ENCODE results near the gene PTPMT1. TPM values are rescaled to one million over a fixed set of nuclear protein-coding genes. Genes with fewer than 3 reads are reported as not detected.

PTPMT1 gene
- polyA plus RNA-seq, 4 donors: 50.9 to 65.6 (median 58.7) TPM

- no peak for DNase-seq (ENCODE audit: low read depth in 4 of 4, low spot score in 2 of 4)
Observed at GRCh38 chr11:47577460-47578041, 12.2 kb downstream of the PTPMT1 start.

DNA sequence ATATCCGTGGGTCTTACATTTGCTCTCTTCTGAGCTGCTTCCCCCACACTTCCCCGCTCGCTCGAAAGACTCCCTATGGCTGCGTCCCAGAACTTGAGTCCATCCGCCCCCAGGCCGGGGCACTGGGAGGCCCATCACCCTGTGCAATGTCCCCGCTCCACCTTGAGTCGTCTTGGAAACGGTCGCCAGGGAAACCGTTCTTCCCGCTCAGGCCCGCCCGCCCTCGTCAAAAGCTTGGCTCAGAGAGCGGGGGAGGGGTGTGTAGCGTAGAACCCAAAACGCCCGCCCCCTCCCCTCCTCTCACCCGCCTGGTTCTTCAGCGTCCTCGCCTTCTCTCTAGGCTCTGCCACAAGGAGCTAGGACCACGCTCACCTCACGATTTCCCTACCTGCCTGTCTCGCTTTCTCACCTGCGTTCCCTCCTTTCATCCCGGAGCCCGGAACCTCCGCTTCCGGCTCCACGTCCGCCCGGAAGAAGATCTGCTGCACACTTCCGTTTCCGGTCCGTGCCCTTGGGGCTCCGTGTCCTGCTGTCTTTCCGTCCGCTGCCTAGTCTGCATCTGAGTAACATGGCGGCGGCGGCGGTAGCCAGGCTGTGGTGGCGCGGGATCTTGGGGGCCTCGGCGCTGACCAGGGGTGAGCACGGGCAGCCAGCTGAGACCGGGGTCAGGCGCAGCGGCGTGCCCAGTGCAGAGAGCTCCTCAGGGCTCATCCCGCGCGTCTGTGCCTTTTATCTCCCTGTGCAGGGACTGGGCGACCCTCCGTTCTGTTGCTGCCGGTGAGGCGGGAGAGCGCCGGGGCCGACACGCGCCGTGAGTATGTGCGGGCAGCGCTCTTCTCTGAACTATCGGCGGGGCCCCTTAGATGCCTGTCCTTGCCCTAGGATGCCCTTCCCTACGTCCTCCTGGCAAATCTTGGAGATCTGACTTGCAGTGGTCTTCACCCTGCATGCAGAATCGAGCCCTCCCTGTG is 13.4 kb downstream of the PTPMT1 start, which contains the start of the genes KBTBD4 and NDUFS3:
Gene KBTBD4 (minus strand): TSS at position 447 of the 971 bp plus-strand sequence. CDS start 19 bp downstream, at position 428.
Gene NDUFS3 (plus strand): TSS at position 551 of the 971 bp plus-strand sequence. CDS start 18 bp downstream, at position 569.
- peak; percentile 83 to 97 (median 88) for DNase-seq (ENCODE audit: low read depth in 4 of 4, low spot score in 2 of 4)

DNA sequence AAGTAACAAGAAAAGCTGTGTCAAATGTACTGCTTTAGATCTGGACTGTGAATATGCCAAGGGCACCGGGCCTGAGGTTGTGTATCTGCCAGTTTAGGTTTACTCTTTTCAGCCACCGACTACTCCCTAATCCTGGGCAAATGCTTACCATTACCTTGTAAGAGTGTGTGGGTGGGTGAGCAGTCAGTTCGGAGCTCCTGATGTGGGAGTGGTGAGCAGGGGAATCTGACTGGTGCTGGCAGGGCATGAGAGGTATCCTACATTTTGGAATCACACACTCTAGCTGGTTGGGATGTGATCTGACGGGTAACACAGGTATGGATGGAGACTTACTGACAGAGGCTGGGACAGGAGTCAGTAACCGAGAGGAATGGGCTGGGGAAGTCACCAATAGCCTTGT is 18.4 kb downstream of the PTPMT1 start:
- no peak for DNase-seq (ENCODE audit: low read depth in 4 of 4, low spot score in 2 of 4)

DNA sequence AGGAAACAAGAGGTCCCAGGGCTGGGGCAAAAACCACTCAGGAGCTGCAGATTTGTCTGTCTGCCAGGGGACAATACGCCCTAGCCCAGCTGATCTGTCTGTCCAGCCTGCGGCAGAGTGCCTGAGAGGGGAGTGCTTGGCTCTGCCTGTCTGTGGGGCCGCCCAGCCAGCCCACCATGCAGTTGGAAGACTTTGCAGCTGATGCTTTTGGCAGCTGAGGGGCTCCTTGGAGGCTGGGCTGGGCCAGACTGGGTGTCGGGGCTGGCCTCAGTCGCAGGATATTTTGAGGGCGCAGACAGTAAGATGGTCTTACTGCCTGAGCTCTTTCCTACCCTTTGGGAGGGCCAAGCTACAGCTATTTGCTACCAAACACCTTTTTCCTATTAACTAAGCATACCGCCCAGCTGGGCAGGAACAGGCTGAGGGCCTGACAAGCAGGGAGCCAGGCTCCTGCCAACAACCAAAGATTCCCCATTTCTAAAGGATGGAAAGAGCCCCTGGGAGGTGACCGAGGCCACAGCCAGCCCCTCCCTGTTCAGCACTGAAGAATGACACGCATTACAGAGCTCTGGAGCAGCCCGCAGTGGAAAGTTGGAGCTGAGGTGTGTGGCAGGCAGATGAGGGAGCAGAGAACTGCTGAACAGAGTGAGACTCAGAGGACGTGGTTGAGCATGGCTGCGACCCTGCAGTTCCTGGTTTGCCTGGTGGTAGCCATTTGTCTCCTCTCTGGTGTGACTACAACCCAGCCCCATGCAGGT is 20.9 kb downstream of the PTPMT1 start, which contains the start of gene FAM180B:
Gene FAM180B (plus strand): TSS at position 581 of the 758 bp plus-strand sequence. CDS start 91 bp downstream, at position 672.
- no peak for DNase-seq (ENCODE audit: low read depth in 4 of 4, low spot score in 2 of 4)

- DNase-seq (ENCODE audit: low read depth in 4 of 4, low spot score in 2 of 4): no peak
Observed at GRCh38 chr11:47587039-47587716, 21.8 kb downstream of the PTPMT1 start.

DNA sequence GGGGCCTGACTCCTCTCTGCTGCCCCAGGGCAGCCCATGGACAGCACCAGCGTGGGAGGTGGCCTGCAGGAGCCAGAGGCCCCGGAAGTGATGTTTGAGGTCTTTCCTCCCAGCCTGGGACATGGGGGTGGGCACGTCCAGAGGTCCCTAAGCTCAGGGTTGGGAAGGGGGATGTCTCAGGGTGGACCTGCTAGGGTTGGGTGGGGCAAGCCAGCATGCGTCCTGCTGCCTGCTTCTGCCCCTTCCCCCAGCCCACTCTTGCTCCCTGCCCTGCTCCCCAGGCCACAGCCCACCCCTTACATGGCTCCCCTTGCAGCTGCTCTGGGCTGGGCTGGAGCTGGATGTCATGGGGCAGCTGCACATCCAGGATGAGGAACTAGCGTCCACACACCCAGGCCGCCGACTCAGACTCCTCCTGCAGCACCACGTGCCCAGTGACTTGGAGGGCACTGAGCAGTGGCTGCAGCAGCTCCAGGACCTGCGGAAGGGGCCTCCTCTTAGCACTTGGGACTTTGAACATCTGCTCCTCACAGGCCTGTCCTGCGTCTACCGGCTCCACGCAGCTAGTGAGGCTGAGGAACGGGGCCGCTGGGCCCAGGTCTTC is 22.4 kb downstream of the PTPMT1 start:
- no peak for DNase-seq (ENCODE audit: low read depth in 4 of 4, low spot score in 2 of 4)

- no peak for DNase-seq (ENCODE audit: low read depth in 4 of 4, low spot score in 2 of 4)
Observed at GRCh38 chr11:47589118-47589517, 23.7 kb downstream of the PTPMT1 start.

- DNase-seq (ENCODE audit: low read depth in 4 of 4, low spot score in 2 of 4): no peak
Observed at GRCh38 chr11:47589584-47589976, 24.2 kb downstream of the PTPMT1 start.

DNA sequence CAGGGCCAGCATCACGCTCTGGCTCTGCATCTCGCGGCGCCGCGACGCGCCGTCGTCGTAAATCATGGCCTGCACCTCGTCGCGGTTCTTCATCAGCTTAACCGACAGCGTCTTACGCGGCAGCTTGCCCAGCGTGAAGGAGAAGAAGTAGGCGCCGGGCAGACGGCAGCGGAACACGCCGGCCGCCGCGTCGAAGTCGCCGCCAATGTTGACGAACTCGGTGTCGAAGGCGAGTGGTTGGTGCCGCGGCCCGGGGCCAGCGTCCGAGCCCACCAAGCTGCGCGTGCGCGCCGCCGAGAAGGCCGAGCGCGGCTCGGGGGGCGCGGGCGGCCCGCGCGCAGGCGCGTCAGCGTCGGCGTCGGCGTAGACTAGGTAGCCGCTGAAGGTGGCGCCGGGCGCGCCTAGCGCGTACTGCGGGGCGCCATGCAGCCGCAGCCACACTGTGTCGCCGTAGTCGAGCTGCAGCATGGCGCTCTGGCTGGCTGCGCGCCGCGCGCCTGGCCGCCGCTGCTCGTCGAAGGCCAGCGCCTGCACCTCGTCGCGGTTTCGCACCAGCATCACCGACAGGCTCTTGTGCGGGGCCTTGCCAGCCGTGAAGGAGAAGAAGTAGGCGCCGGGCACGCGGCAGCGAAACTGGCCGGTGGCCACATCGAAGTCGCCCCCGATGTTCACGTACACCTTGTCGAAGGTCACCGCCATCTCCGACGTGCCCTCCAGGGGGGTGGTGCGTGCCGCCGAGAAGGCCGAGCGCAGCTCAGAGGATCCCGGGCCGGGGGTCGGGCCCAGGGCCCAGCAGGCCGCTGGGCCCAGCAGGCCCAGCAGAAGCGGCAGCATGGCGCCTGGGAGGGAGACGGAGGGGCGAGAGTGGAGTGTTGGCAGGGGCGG is 24.8 kb downstream of the PTPMT1 start:
- DNase-seq (ENCODE audit: low read depth in 4 of 4, low spot score in 2 of 4): peak in 1 of 4 donors; percentile 54

GRCh38 chr11:47591764-47592163 is 26.4 kb downstream of the PTPMT1 start:
- no peak for DNase-seq (ENCODE audit: low read depth in 4 of 4, low spot score in 2 of 4)

DNA sequence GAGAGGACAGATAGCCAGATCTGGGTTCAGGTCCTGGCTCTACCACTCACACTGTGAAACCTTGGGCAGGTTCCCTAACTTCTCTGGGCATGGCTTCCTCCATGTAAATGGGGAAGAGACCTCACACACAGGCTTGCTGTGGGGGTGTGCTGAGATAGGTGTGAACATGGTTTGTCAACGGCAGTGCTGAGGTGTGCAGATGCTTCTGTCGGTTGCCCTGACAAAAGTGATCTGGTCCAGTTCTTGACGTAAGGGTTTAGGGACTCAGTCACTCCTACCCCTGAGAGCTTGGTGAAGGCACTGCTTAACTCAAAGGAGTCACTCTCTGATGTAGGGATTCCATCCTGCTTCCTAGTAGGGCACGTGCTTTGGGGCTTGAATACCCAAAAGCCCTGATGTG is 26.9 kb downstream of the PTPMT1 start:
- DNase-seq (ENCODE audit: low read depth in 4 of 4, low spot score in 2 of 4): no peak

DNA sequence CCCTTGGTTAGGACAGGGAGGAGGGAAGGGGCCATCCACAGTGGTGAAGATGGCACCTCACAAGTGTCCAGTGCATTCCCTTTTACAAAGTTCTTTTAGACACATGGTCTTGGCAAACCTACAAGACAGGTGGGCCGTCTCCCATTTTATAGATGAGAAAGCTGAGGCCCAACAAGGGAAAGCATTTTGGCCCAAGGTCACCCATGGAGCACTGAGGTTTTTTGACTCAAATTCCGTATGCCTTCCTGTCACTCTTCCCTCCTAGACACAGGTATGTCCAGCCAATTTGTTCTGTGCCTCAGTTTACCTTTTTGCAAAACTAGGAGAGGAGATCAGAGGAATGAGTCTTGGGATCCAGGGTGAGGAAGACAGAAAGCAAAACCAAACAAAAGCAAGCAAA is 27.6 kb downstream of the PTPMT1 start:
- DNase-seq (ENCODE audit: low read depth in 4 of 4, low spot score in 2 of 4): no peak

DNA sequence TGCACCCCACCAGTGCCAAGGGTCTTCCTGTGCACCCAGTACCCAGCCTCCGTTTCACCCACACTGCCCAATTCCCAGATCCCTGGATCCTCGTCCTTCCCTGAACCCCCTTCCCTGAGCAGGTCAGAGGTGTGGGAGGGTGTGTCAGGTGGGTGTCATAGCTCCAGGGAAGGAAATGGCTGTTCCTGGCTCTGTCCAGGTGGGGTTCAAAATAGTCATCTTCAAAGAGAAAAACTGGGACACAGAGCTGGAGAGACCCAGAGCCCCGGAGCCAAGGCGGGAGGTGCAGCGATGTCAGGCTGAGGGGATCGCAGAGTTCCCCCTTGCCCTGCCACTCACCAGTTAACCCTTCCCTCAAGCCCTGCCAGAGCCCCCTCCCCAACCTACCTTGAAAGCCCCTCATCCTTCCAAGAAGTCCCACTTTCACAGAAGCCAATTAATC is 28.1 kb downstream of the PTPMT1 start:
- DNase-seq (ENCODE audit: low read depth in 4 of 4, low spot score in 2 of 4): no peak

DNA sequence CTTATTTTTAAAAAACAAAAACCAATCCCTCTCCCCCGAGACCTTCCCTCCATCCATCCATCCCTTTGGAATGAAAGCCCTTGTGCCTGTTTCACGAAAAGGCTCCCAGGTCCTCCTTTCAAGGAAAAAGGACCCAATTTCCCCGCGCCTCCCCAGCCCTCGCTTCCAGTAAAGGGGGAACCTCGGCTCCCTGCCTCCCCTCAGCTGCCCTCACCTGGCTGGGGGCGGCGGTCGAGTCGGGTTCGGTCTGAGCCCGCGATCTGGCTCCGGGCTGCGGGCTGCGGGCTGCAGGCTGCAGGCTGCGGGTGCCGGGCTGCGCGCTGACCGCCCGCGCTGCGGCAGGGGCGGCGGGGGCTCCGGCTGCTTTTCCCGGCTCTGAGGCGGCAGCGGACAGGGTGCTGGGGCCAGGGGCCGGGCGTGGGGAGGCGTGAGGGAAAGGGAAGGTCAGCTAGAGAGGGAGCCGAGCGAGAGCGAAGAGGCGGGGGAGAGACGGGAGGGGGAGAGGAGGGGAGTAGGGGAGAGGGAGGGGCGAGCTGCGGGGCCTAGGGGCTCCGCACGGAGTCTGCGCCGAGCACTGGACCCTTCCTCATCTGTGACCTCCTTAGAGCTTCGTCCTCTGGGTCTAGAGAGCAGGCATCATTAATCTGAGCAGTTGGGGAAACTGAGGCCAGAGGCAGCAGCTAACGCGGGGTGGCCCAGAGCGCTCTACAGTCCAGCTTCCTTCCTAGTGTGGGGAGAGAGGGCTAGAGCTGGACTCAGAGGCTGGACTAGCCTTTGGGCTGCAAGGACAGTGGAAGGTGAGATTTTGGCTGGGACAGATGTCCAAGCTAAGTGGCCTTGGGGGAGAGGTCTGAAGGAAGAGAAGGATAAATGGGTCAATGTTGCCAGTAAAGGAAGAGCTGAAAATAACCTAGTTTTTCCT is 28.8 kb downstream of the PTPMT1 start, which contains the start of gene C1QTNF4:
Gene C1QTNF4 (minus strand): TSS at position 478 of the 922 bp plus-strand sequence. CDS start 3,601 bp downstream, outside the sequence.
- no peak for DNase-seq (ENCODE audit: low read depth in 4 of 4, low spot score in 2 of 4)

- DNase-seq (ENCODE audit: low read depth in 4 of 4, low spot score in 2 of 4): no peak
Observed at GRCh38 chr11:47595029-47595428, 29.6 kb downstream of the PTPMT1 start.

GRCh38 chr11:47595967-47596366 is 30.6 kb downstream of the PTPMT1 start:
- DNase-seq (ENCODE audit: low read depth in 4 of 4, low spot score in 2 of 4): no peak

GRCh38 chr11:47599902-47600301 is 34.5 kb downstream of the PTPMT1 start:
- no peak for DNase-seq (ENCODE audit: low read depth in 4 of 4, low spot score in 2 of 4)

Measured in left renal cortex interstitium (tissue), 4 donors.